ENCODE data around the gene GNPTAB.

Gene GNPTAB

DNA sequence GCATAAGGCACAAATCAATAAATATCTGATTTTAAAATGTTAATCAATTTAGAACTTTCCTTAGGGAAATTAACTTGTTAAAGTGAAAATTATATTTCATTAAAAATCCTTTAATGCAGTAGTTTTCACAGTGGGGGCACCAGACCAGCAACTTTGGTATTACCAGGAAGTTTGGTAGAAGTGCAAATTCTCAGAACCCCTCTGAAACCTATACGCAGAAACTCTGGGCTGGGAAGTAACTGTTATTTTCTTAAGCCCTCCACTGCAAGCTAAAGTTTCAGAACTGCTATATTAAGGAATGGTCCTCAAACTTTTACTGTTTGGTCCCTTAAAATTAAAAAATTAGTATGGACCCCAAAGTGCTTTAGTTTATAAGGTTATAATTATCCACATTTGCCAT, 35.7 kb downstream of the GNPTAB start:
- TF ChIP-seq, protein P1, sequence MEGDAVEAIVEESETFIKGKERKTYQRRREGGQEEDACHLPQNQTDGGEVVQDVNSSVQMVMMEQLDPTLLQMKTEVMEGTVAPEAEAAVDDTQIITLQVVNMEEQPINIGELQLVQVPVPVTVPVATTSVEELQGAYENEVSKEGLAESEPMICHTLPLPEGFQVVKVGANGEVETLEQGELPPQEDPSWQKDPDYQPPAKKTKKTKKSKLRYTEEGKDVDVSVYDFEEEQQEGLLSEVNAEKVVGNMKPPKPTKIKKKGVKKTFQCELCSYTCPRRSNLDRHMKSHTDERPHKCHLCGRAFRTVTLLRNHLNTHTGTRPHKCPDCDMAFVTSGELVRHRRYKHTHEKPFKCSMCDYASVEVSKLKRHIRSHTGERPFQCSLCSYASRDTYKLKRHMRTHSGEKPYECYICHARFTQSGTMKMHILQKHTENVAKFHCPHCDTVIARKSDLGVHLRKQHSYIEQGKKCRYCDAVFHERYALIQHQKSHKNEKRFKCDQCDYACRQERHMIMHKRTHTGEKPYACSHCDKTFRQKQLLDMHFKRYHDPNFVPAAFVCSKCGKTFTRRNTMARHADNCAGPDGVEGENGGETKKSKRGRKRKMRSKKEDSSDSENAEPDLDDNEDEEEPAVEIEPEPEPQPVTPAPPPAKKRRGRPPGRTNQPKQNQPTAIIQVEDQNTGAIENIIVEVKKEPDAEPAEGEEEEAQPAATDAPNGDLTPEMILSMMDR (IDR thresholded peaks at IDR 0.05; ENCODE audit: control extremely low read depth, extremely low read depth, low read depth, missing control alignments) = no peak
- ChIA-PET CTCF (interaction anchor here (1.2 to 4.8 kb wide), 7 partner anchors 11 to 45 kb away, joined by 4 to 25 read pairs (median 14); no protein-coding TSS in a partner anchor), POLR2A (no interaction called here)
- DNase-seq (ENCODE audit: extremely low spot score) = no peak

DNA sequence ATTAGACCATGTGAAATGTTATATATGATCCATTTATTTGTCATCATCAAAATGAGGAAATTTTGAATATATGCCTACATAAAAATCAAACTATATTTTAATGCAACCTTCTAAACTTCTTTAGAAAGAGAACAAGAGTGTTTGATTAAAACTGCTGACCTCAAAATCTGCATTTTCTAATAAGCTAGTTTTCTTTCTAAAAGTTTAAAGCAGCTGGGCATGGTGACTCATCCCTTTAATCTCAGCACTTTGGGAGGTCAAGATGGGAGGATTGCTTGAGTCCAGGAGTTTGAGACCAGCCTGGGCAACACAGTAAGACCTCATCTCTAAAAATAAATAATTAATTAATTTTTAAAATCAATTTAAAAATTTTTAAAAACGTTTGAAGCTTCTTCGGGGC, 36.2 kb downstream of the GNPTAB start:
- TF ChIP-seq, protein P1 (IDR thresholded peaks at IDR 0.05; ENCODE audit: control extremely low read depth, extremely low read depth, low read depth, missing control alignments) = no peak
- ChIA-PET CTCF (interaction anchor here (1.2 to 4.8 kb wide), 7 partner anchors 11 to 45 kb away, joined by 4 to 25 read pairs (median 14); no protein-coding TSS in a partner anchor), POLR2A (no interaction called here)
- DNase-seq (ENCODE audit: extremely low spot score) = no peak

DNA sequence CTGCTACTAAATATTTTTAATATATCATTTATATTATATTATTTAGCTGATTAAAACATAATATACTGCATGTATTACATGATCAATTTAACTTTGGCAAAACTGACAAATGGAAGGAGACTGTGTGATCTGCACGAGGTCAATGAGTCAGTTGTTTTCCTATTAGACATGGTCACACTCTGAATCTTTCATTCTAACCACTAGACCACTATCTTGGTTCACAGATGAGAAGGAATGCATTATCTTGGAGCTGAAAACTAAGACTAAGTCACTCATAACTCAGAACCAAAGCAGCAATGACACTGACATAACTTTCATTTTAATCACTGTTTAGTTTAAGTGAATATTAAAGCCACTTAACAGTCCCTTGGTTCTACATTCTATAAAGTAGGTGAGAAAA, 37.4 kb downstream of the GNPTAB start:
- peak; percentile 22 for DNase-seq (ENCODE audit: extremely low spot score)
- ChIA-PET POLR2A (no interaction called here), CTCF (interaction anchor here (1.2 to 4.8 kb wide), 10 partner anchors 10 to 71 kb away, joined by 3 to 25 read pairs (median 13); partner anchors contain the start of gene GNPTAB)
- TF ChIP-seq, protein P1 (IDR thresholded peaks at IDR 0.05; ENCODE audit: control extremely low read depth, extremely low read depth, low read depth, missing control alignments) = no peak

DNA sequence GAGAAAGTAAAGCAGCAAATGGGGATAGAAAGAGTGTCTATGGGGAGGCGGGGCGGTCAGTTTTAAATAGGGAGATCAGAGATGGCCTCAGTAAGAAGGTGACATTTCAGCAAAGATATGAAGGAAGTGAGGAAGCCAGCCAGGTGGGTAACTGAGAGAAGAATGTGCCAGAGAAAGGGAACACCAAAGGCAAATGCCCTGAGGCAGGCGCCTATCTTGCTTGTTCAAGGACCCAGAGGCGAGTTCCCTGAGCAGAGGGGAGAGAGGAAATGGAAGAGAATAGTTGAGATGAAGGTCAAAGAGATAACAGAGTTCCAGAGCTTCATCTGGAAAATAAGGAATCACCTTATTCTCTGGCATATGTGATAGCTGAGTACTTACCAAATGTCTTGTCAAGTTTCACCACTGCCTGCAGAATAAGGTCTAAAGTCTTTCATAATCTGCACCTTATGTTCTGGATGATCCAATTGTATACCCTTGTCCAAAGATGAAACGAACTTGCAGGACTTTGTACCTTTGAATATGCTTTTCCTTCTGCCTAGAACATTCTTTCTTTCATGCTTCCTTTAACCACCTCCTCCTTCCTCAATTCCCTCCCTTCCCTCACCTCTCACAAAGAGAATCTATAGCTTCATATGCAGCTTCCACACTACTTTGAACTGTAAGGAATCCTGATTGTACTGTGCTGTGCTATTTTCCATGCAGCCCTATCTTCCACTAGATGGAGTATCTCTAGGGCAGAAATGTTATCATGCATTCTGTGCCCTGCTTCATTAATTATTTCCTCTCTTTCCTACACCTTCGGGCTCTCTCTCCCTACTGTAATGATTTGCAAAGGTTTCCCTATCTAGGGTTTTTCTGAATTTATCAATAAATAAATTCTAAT, 38.5 kb downstream of the GNPTAB start:
- CTCF ChIA-PET = interaction anchor here (0.8 to 4.8 kb wide), 13 partner anchors 9 to 72 kb away, joined by 3 to 25 read pairs (median 6); partner anchors contain the start of gene GNPTAB
- POLR2A ChIA-PET = no interaction called here
- TF ChIP-seq, protein P1 (IDR thresholded peaks at IDR 0.05; ENCODE audit: control extremely low read depth, extremely low read depth, low read depth, missing control alignments) = peak; percentile 31

DNA sequence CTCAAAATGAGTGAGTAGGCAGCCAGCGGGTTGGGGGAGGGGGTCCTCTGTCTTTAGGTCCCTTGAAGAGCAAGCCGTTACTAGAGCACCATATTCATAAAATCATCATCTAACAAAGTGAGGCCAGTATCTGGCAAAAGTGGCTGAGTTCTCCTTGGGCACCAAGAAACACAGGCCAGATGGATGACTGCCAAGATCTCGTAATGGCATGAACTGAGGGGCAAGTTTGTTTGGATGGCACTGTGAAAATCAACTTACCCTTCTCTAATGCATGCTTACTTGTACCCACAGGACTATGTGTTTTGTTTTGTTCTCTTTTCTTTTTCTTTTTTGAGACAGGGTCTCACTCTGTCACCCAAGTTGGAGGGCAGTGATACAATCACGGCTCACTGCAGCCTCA, 41.6 kb downstream of the GNPTAB start:
- ChIA-PET CTCF (interaction anchor here (1.1 kb wide), 1 partner anchor 15 kb away, joined by 3 read pairs; no protein-coding TSS in a partner anchor), POLR2A (no interaction called here)
- TF ChIP-seq, protein P1 (IDR thresholded peaks at IDR 0.05; ENCODE audit: control extremely low read depth, extremely low read depth, low read depth, missing control alignments) = no peak

More for the DNA sequence above, 38.5 kb downstream of the GNPTAB start:
- DNase-seq (ENCODE audit: extremely low spot score) = no peak

DNA sequence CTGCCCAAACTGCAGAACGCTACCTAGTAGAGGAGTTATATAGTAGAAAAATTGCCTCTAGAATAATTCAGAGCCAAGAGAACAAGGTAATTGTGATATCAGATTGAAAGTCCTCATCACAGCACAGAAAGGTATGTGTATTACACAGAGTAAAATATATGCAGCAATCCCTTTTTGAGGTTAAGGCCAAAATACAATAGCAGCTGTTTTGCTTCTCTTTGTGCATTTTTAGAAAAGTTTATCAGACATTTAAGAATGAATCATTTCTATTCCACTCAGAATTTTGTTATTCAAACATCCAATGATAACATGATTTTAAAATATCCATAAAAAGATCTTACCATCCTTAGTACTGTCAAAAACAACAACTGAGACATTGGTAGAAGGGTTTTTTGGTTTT, 45.1 kb downstream of the GNPTAB start:
- TF ChIP-seq, protein P1 (IDR thresholded peaks at IDR 0.05; ENCODE audit: control extremely low read depth, extremely low read depth, low read depth, missing control alignments) = no peak
- CTCF ChIA-PET = interaction anchor here (1.1 to 2.8 kb wide), 7 partner anchors 12 to 54 kb away, joined by 3 to 20 read pairs (median 8); partner anchors contain the start of gene GNPTAB
- DNase-seq (ENCODE audit: extremely low spot score) = no peak
- POLR2A ChIA-PET = no interaction called here

More for the DNA sequence above, 41.6 kb downstream of the GNPTAB start:
- no peak for DNase-seq (ENCODE audit: extremely low spot score)
